Testis (tissue), 2 donors: ENCODE results near the gene ALOX12B.

Experiments
- POLR2A ChIP-seq: fragments of 450-650 bp; IDR thresholded peaks from one replicate; pipeline ENCODE4 v1.6.1; 2017; ENCODE audit warnings: antibody characterized with exemption, mild to moderate bottlenecking, moderate library complexity
- TF ChIP-seq, protein P1 (sequence below), 3 experiments: fragments of 450-650 bp in 2 of 3; fragments of 200-600 bp in 1 of 3; sonication (generic) in 1 of 3; IDR thresholded peaks; one replicate each; pipeline ENCODE4 v1.5.1; 2016 to 2019; ENCODE audit warnings: antibody characterized with exemption in 3 of 3, mild to moderate bottlenecking in 2 of 3, moderate library complexity in 1 of 3

GRCh38 chr17:8108972-8109660, 21.6 kb upstream of the ALOX12B start:
- no peak for TF ChIP-seq POLR2A
- TF ChIP-seq, protein P1, sequence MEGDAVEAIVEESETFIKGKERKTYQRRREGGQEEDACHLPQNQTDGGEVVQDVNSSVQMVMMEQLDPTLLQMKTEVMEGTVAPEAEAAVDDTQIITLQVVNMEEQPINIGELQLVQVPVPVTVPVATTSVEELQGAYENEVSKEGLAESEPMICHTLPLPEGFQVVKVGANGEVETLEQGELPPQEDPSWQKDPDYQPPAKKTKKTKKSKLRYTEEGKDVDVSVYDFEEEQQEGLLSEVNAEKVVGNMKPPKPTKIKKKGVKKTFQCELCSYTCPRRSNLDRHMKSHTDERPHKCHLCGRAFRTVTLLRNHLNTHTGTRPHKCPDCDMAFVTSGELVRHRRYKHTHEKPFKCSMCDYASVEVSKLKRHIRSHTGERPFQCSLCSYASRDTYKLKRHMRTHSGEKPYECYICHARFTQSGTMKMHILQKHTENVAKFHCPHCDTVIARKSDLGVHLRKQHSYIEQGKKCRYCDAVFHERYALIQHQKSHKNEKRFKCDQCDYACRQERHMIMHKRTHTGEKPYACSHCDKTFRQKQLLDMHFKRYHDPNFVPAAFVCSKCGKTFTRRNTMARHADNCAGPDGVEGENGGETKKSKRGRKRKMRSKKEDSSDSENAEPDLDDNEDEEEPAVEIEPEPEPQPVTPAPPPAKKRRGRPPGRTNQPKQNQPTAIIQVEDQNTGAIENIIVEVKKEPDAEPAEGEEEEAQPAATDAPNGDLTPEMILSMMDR (IDR thresholded peaks at IDR 0.05) = no peak
